ENCODE results near the gene CLIC2.

CLIC2 gene

GRCh38 chrX:155262970-155263754 lies 71.3 kb downstream of the CLIC2 start:
- DNase-seq, result peak; percentile 21

GRCh38 chrX:155259752-155260151 lies 74.7 kb downstream of the CLIC2 start:
- DNase-seq, result no peak

GRCh38 chrX:155251391-155251790 lies 83.0 kb downstream of the CLIC2 start:
- no peak for DNase-seq

- DNase-seq, result no peak
Observed at GRCh38 chrX:155247497-155247896, 86.9 kb downstream of the CLIC2 start.

GRCh38 chrX:155246748-155247147 lies 87.7 kb downstream of the CLIC2 start:
- DNase-seq, result no peak

GRCh38 chrX:155242300-155242699 lies 92.1 kb downstream of the CLIC2 start:
- no peak for DNase-seq

GRCh38 chrX:155237719-155238118 lies 96.7 kb downstream of the CLIC2 start:
- no peak for DNase-seq

GRCh38 chrX:155235891-155236290 lies 98.5 kb downstream of the CLIC2 start:
- DNase-seq, result no peak

- DNase-seq, result no peak
Observed at GRCh38 chrX:155231163-155231562, 103.3 kb downstream of the CLIC2 start.

Measured in eye (tissue), 1 donor.